Pons (tissue), 1 donor: ENCODE measurements around the gene RNF130.
"Not testable (repeated sequence)": the region's sequence is repeated elsewhere in the genome, so short reads cannot be mapped to it uniquely, and the experiment has no call there.

ENCODE experiments used
- DNase-seq: peaks from one replicate; pipeline ENCODE4 v3.0.0-alpha.2; 2016; ENCODE audit warnings: low spot score

RNF130 gene

GRCh38 chr5:180018347-180019060, 53.1 kb downstream of the RNF130 start:
- DNase-seq, result no peak

GRCh38 chr5:180015523-180015922, 56.0 kb downstream of the RNF130 start:
- DNase-seq, result not testable (repeated sequence)

- no peak for DNase-seq
These were observed 57.9 kb downstream of the RNF130 start for GRCh38 chr5:180013678-180014077.

GRCh38 chr5:180012316-180012715, 59.2 kb downstream of the RNF130 start:
- DNase-seq, result no peak

- DNase-seq, result no peak
These were observed 60.9 kb downstream of the RNF130 start for GRCh38 chr5:180010636-180011035.

- DNase-seq, result no peak
These were observed 62.0 kb downstream of the RNF130 start for GRCh38 chr5:180009581-180009980.

- no peak for DNase-seq
These were observed 63.1 kb downstream of the RNF130 start for GRCh38 chr5:180008433-180008832.

GRCh38 chr5:180007582-180007981, 64.0 kb downstream of the RNF130 start:
- peak; percentile 36 for DNase-seq

- DNase-seq, result peak; percentile 25
These were observed 65.4 kb downstream of the RNF130 start for GRCh38 chr5:180006141-180006540.

- no peak for DNase-seq
These were observed 68.4 kb downstream of the RNF130 start for GRCh38 chr5:180003127-180003526.

GRCh38 chr5:180001742-180002141, 69.8 kb downstream of the RNF130 start:
- DNase-seq, result no peak

- no peak for DNase-seq
These were observed 70.4 kb downstream of the RNF130 start for GRCh38 chr5:180001136-180001535.

GRCh38 chr5:179998485-179998884, 73.1 kb downstream of the RNF130 start:
- DNase-seq, result no peak

- no peak for DNase-seq
These were observed 76.8 kb downstream of the RNF130 start for GRCh38 chr5:179994583-179995323.

- not testable (repeated sequence) for DNase-seq
These were observed 78.7 kb downstream of the RNF130 start for GRCh38 chr5:179992855-179993254.

GRCh38 chr5:179991106-179991505, 80.5 kb downstream of the RNF130 start:
- no peak for DNase-seq

GRCh38 chr5:179990525-179990924, 81.0 kb downstream of the RNF130 start:
- DNase-seq, result not testable (repeated sequence)

GRCh38 chr5:179986328-179986727, 85.2 kb downstream of the RNF130 start:
- peak; percentile 75 for DNase-seq

GRCh38 chr5:179981636-179982035, 89.9 kb downstream of the RNF130 start:
- DNase-seq, result no peak

- DNase-seq, result no peak
These were observed 90.8 kb downstream of the RNF130 start for GRCh38 chr5:179980767-179981166.

- no peak for DNase-seq
These were observed 92.8 kb downstream of the RNF130 start for GRCh38 chr5:179978792-179979191.

- DNase-seq, result no peak
These were observed 95.8 kb downstream of the RNF130 start for GRCh38 chr5:179975713-179976134.

GRCh38 chr5:179974946-179975712, 96.4 kb downstream of the RNF130 start:
- DNase-seq, result peak; percentile 50
